ENCODE results near the gene ZNF598. TPM values are rescaled to one million over a fixed set of nuclear protein-coding genes. Genes with fewer than 3 reads are reported as not detected.
A peak's percentile ranks its signal among the peaks of the same experiment; 100 is the strongest.

ZNF598 gene
- total and polyA plus RNA-seq, 2 of the 13 experiments (the other 11 are each of a cell fraction or from before 2014, with no cell fraction given): 13.5 to 14.2 TPM

DNA sequence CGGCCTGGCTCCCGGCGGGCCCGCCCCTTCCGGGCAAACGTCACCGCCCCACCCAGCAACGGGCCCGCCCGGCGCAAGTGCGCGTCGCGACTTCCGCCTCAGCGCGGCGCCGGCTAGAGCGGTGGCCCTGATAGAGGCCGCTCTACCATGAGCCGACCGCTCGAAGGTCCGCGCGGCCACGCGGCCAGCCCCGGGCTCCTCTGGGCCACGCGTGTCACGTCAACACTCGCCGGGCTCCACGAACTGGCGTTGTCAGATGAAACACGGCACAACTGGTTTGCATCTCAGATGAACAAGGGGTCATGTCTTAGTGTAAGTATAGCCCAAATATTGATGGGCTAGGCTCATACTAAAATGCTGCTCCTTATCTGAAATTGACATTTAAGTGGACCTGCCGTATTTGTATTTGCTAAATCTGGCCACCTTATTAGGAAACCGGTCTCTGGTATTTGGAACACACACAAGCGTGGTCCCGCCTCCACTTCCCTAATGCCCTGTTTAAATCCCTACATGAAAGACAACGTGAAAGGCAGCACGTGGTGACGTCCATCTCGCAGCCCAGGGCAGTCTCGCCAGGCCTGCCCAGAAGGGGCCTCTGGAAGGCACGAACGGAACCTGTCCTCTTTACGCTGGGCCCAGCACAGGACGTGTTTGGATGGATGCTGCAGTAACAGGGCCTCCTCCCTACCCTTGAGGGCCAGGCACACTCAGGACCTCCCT lies at the start of gene ZNF598 (continued):
- TF ChIP-seq CAMTA2 (CRISPR knock-in tag; IDR thresholded peaks at IDR 0.05; ENCODE audit: borderline replicate concordance): peak; percentile 81; the same call in 1 of the 2 replicates
- no peak for TF ChIP-seq SSRP1 (CRISPR knock-in tag; IDR thresholded peaks at IDR 0.05)
- TF ChIP-seq, protein P1, sequence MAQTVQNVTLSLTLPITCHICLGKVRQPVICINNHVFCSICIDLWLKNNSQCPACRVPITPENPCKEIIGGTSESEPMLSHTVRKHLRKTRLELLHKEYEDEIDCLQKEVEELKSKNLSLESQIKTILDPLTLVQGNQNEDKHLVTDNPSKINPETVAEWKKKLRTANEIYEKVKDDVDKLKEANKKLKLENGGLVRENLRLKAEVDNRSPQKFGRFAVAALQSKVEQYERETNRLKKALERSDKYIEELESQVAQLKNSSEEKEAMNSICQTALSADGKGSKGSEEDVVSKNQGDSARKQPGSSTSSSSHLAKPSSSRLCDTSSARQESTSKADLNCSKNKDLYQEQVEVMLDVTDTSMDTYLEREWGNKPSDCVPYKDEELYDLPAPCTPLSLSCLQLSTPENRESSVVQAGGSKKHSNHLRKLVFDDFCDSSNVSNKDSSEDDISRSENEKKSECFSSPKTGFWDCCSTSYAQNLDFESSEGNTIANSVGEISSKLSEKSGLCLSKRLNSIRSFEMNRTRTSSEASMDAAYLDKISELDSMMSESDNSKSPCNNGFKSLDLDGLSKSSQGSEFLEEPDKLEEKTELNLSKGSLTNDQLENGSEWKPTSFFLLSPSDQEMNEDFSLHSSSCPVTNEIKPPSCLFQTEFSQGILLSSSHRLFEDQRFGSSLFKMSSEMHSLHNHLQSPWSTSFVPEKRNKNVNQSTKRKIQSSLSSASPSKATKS (CRISPR knock-in tag; IDR thresholded peaks at IDR 0.05): no peak
- no peak for TF ChIP-seq ZFP41 (CRISPR knock-in tag; IDR thresholded peaks at IDR 0.05; ENCODE audit: borderline replicate concordance)
- TF ChIP-seq ATM (IDR thresholded peaks at IDR 0.05; ENCODE audit: borderline replicate concordance): no peak
- no peak; the same call in 1 of the 2 replicates for TF ChIP-seq TSC22D2 (CRISPR knock-in tag; IDR thresholded peaks at IDR 0.05; ENCODE audit: borderline replicate concordance)
- TF ChIP-seq, protein P2, sequence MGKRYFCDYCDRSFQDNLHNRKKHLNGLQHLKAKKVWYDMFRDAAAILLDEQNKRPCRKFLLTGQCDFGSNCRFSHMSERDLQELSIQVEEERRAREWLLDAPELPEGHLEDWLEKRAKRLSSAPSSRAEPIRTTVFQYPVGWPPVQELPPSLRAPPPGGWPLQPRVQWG (CRISPR knock-in tag; IDR thresholded peaks at IDR 0.05; ENCODE audit: borderline replicate concordance, low read depth): no peak
- TF ChIP-seq ZNF251 (CRISPR knock-in tag; IDR thresholded peaks at IDR 0.05): no peak
- TF ChIP-seq ATRX (CRISPR knock-in tag; IDR thresholded peaks at IDR 0.05; ENCODE audit: borderline replicate concordance): no peak
- TF ChIP-seq, protein P3, sequence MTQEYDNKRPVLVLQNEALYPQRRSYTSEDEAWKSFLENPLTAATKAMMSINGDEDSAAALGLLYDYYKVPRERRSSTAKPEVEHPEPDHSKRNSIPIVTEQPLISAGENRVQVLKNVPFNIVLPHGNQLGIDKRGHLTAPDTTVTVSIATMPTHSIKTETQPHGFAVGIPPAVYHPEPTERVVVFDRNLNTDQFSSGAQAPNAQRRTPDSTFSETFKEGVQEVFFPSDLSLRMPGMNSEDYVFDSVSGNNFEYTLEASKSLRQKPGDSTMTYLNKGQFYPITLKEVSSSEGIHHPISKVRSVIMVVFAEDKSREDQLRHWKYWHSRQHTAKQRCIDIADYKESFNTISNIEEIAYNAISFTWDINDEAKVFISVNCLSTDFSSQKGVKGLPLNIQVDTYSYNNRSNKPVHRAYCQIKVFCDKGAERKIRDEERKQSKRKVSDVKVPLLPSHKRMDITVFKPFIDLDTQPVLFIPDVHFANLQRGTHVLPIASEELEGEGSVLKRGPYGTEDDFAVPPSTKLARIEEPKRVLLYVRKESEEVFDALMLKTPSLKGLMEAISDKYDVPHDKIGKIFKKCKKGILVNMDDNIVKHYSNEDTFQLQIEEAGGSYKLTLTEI (CRISPR knock-in tag; conservative IDR thresholded peaks at IDR 0.05): no peak
- no peak for TF ChIP-seq NBN (conservative IDR thresholded peaks at IDR 0.05)
- peak; percentile 83 for TF ChIP-seq ZNF781 (CRISPR knock-in tag; IDR thresholded peaks at IDR 0.05; ENCODE audit: borderline replicate concordance, not compliant biosample characterization)
- TF ChIP-seq, protein P4, sequence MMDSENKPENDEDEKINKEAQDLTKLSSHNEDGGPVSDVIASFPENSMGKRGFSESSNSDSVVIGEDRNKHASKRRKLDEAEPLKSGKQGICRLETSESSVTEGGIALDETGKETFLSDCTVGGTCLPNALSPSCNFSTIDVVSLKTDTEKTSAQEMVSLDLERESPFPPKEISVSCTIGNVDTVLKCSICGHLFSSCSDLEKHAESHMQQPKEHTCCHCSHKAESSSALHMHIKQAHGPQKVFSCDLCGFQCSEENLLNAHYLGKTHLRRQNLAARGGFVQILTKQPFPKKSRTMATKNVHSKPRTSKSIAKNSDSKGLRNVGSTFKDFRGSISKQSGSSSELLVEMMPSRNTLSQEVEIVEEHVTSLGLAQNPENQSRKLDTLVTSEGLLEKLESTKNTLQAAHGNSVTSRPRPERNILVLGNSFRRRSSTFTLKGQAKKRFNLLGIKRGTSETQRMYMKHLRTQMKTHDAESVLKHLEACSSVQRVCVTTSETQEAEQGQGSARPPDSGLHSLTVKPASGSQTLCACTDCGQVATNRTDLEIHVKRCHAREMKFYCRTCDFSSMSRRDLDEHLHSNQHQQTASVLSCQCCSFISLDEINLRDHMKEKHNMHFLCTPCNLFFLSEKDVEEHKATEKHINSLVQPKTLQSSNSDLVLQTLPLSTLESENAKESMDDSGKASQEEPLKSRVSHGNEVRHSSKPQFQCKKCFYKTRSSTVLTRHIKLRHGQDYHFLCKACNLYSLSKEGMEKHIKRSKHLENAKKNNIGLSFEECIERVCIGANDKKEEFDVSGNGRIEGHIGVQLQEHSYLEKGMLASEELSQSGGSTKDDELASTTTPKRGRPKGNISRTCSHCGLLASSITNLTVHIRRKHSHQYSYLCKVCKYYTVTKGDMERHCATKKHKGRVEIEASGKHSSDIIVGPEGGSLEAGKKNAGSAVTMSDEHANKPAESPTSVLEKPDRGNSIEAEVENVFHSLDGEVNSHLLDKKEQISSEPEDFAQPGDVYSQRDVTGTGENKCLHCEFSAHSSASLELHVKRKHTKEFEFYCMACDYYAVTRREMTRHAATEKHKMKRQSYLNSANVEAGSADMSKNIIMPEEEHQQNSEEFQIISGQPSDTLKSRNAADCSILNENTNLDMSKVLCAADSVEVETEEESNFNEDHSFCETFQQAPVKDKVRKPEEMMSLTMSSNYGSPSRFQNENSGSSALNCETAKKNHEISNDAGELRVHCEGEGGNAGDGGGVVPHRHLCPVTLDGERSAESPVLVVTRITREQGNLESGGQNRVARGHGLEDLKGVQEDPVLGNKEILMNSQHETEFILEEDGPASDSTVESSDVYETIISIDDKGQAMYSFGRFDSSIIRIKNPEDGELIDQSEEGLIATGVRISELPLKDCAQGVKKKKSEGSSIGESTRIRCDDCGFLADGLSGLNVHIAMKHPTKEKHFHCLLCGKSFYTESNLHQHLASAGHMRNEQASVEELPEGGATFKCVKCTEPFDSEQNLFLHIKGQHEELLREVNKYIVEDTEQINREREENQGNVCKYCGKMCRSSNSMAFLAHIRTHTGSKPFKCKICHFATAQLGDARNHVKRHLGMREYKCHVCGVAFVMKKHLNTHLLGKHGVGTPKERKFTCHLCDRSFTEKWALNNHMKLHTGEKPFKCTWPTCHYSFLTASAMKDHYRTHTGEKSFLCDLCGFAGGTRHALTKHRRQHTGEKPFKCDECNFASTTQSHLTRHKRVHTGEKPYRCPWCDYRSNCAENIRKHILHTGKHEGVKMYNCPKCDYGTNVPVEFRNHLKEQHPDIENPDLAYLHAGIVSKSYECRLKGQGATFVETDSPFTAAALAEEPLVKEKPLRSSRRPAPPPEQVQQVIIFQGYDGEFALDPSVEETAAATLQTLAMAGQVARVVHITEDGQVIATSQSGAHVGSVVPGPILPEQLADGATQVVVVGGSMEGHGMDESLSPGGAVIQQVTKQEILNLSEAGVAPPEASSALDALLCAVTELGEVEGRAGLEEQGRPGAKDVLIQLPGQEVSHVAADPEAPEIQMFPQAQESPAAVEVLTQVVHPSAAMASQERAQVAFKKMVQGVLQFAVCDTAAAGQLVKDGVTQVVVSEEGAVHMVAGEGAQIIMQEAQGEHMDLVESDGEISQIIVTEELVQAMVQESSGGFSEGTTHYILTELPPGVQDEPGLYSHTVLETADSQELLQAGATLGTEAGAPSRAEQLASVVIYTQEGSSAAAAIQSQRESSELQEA (CRISPR knock-in tag; IDR thresholded peaks at IDR 0.05; ENCODE audit: not compliant biosample characterization): no peak
- TF ChIP-seq ELF3 (CRISPR knock-in tag; IDR thresholded peaks at IDR 0.05): no peak
- TF ChIP-seq ATF7 (IDR thresholded peaks at IDR 0.05): no peak
- TF ChIP-seq ATF7 (CRISPR knock-in tag; IDR thresholded peaks at IDR 0.05): no peak

All from HepG2 (cell line).